ENCODE results near the gene EVX2.

Gene EVX2

GRCh38 chr2:176117823-176118371 is 34.1 kb upstream of the EVX2 start:
- H3K9me3 ChIP-seq (ENCODE audit: severe bottlenecking), result no peaks in the 10 kb centered on the region
- H3K4me3 ChIP-seq (ENCODE audit: severe bottlenecking), result no peak overlapping the region
- H3K27me3 ChIP-seq (ENCODE audit: insufficient read depth, poor library complexity, severe bottlenecking), result no peaks in the 10 kb centered on the region
- ATAC-seq (ENCODE audit: low read depth), result no peak
- TF ChIP-seq CTCF (IDR thresholded peaks at IDR 0.05; ENCODE audit: poor library complexity, severe bottlenecking), result no peak
- peaks cover 6% of the 10 kb centered on the region for H3K4me1 ChIP-seq (ENCODE audit: insufficient read depth, poor library complexity, severe bottlenecking)
- H3K27ac ChIP-seq (ENCODE audit: poor library complexity, severe bottlenecking), result no peak overlapping the region
- DNase-seq (ENCODE audit: low spot score), result no peak
- peaks cover 34% of the 10 kb centered on the region for H3K36me3 ChIP-seq (ENCODE audit: low read depth)

GRCh38 chr2:176117162-176117822 is 33.5 kb upstream of the EVX2 start:
- Histone ChIP-seq H3K4me3 (ENCODE audit: severe bottlenecking) (no peak overlapping the region), H3K36me3 (ENCODE audit: low read depth) (peaks cover 35% of the 10 kb centered on the region), H3K27ac (ENCODE audit: poor library complexity, severe bottlenecking) (no peak overlapping the region), H3K4me1 (ENCODE audit: insufficient read depth, poor library complexity, severe bottlenecking) (peaks cover 6% of the 10 kb centered on the region), H3K9me3 (ENCODE audit: severe bottlenecking) (no peaks in the 10 kb centered on the region), H3K27me3 (ENCODE audit: insufficient read depth, poor library complexity, severe bottlenecking) (no peaks in the 10 kb centered on the region)
- ATAC-seq (ENCODE audit: low read depth), result no peak
- no peak for DNase-seq (ENCODE audit: low spot score)
- TF ChIP-seq CTCF (IDR thresholded peaks at IDR 0.05; ENCODE audit: poor library complexity, severe bottlenecking), result no peak

GRCh38 chr2:176115883-176116813 is 32.4 kb upstream of the EVX2 start, which contains the start of gene HOXD10:
TSS of gene HOXD10 (plus strand) at chr2:176116778. CDS start at chr2:176116834, 56 bp downstream.
- peak; percentile 59 for TF ChIP-seq CTCF (IDR thresholded peaks at IDR 0.05; ENCODE audit: poor library complexity, severe bottlenecking)
- Histone ChIP-seq H3K4me3 (ENCODE audit: severe bottlenecking) (peak within 1 kb of the TSS; percentile 12), H3K27me3 (ENCODE audit: insufficient read depth, poor library complexity, severe bottlenecking) (no peaks in the 10 kb centered on the region), H3K27ac (ENCODE audit: poor library complexity, severe bottlenecking) (peak within 1 kb of the TSS; percentile 22), H3K36me3 (ENCODE audit: low read depth) (peaks cover 38% of the 10 kb centered on the region), H3K9me3 (ENCODE audit: severe bottlenecking) (no peaks in the 10 kb centered on the region), H3K4me1 (ENCODE audit: insufficient read depth, poor library complexity, severe bottlenecking) (peaks cover 6% of the 10 kb centered on the region)
- ATAC-seq (ENCODE audit: low read depth) (peak; percentile 76), DNase-seq (ENCODE audit: low spot score) (no peak)

- no peak for TF ChIP-seq CTCF (IDR thresholded peaks at IDR 0.05; ENCODE audit: poor library complexity, severe bottlenecking)
- H3K4me3 ChIP-seq (ENCODE audit: severe bottlenecking), result no peak overlapping the region
Measured at GRCh38 chr2:176114930-176115625, 31.3 kb upstream of the EVX2 start.

More at GRCh38 chr2:176114930-176115625, 31.3 kb upstream of the EVX2 start:
- no peaks in the 10 kb centered on the region for H3K9me3 ChIP-seq (ENCODE audit: severe bottlenecking)
- H3K4me1 ChIP-seq (ENCODE audit: insufficient read depth, poor library complexity, severe bottlenecking), result peaks cover 6% of the 10 kb centered on the region
- peaks cover 47% of the 10 kb centered on the region for H3K36me3 ChIP-seq (ENCODE audit: low read depth)
- H3K27ac ChIP-seq (ENCODE audit: poor library complexity, severe bottlenecking), result peak overlapping the region; percentile 22
- DNase-seq (ENCODE audit: low spot score) (no peak), ATAC-seq (ENCODE audit: low read depth) (no peak)
- no peaks in the 10 kb centered on the region for H3K27me3 ChIP-seq (ENCODE audit: insufficient read depth, poor library complexity, severe bottlenecking)

All from RWPE2 (cell line).